Measurements from ENCODE around the gene CHTF18.

DNA sequence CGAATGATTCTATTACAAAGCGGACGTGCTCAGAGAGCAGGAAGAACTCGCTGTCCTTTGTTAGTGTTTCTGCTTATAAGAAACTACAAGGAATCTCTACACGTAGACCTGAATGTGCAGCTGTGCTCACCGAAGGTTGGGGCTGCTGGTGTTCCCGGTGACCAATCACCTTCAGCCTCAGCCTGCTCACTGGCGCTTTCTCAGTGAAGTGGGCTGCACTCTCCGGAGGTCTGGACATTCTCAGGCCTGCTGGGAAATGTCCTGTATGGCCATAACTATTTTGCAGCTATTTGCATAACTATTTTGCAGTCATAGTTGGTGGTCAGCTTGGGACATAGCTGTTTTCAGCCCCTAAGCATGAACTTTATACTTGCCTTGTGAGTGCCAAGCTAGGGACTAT, 37.9 kb upstream of the CHTF18 start:
- TF ChIP-seq, protein P1, sequence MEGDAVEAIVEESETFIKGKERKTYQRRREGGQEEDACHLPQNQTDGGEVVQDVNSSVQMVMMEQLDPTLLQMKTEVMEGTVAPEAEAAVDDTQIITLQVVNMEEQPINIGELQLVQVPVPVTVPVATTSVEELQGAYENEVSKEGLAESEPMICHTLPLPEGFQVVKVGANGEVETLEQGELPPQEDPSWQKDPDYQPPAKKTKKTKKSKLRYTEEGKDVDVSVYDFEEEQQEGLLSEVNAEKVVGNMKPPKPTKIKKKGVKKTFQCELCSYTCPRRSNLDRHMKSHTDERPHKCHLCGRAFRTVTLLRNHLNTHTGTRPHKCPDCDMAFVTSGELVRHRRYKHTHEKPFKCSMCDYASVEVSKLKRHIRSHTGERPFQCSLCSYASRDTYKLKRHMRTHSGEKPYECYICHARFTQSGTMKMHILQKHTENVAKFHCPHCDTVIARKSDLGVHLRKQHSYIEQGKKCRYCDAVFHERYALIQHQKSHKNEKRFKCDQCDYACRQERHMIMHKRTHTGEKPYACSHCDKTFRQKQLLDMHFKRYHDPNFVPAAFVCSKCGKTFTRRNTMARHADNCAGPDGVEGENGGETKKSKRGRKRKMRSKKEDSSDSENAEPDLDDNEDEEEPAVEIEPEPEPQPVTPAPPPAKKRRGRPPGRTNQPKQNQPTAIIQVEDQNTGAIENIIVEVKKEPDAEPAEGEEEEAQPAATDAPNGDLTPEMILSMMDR (IDR thresholded peaks at IDR 0.05 in 8 of 11, conservative IDR thresholded peaks at IDR 0.05 in 3 of 11) = no peak
- TF ChIP-seq POLR2A (IDR thresholded peaks at IDR 0.05) (no peak), POLR2AphosphoS5 (IDR thresholded peaks at IDR 0.05) (no peak)
